K562 (cell line): ENCODE results near the gene KLRC3. TPM values are rescaled to one million over a fixed set of nuclear protein-coding genes. Genes with fewer than 3 reads are reported as not detected.

Experiments used
- ATF1 ChIP-seq, 2 experiments: fragments of 450-650 bp in 1 of 2; IDR thresholded peaks; 2 replicates each; pipeline ENCODE4 v1.6.1; 2016; ENCODE audit warnings: missing compliant biosample characterization in 1 of 2, missing genetic modification characterization in 1 of 2
- DPF2 ChIP-seq: fragments of 450-650 bp; IDR thresholded peaks from 2 replicates; pipeline ENCODE4 v1.6.1; 2016
- FOSL1 ChIP-seq: fragments of 200-800 bp; sonication (Bioruptor generic); conservative IDR thresholded peaks from 2 replicates; pipeline ENCODE4 v1.6.1; 2016; ENCODE audit warnings: missing genetic modification characterization, missing compliant biosample characterization
- FOXJ3 ChIP-seq: sonication (generic); formaldehyde crosslinking; IDR thresholded peaks from 2 replicates; pipeline ENCODE4 v1.4.0; 2020; ENCODE audit warnings: mild to moderate bottlenecking, missing genetic modification reagents
- GMEB1 ChIP-seq: fragments of 250-450 bp; sonication (Bioruptor Pico); IDR thresholded peaks from 2 replicates; pipeline ENCODE4 v1.4.0; 2020; ENCODE audit warnings: mild to moderate bottlenecking
- HES1 ChIP-seq: fragments of 450-650 bp; IDR thresholded peaks from 2 replicates; pipeline ENCODE4 v1.6.1; 2016; ENCODE audit warnings: low read depth, mild to moderate bottlenecking, moderate library complexity
- HMGN3 ChIP-seq: IDR thresholded peaks from 2 replicates; pipeline ENCODE4 v1.6.1; 2011; ENCODE audit warnings: borderline replicate concordance, low read depth, mild to moderate bottlenecking, mixed read lengths, low read length; ENCODE audit not compliant: insufficient read length; ENCODE audit errors: extremely low read depth
- KDM1A ChIP-seq, 2 experiments: fragments of 450-650 bp; IDR thresholded peaks; 2 replicates each; pipeline ENCODE4 v1.6.1; 2016; ENCODE audit warnings: mild to moderate bottlenecking in 2 of 2
- MAX ChIP-seq: sonication (generic); formaldehyde crosslinking; IDR thresholded peaks from 2 replicates; pipeline ENCODE4 v1.9.0; 2022; ENCODE audit warnings: mild to moderate bottlenecking, missing genetic modification reagents
- MECOM ChIP-seq: fragments of 250-450 bp; sonication (Bioruptor Pico); IDR thresholded peaks from 2 replicates; pipeline ENCODE4 v1.8.0; 2022; ENCODE audit warnings: inconsistent platforms
- MXD1 ChIP-seq: fragments of 250-450 bp; sonication (Bioruptor Pico); IDR thresholded peaks from 2 replicates; pipeline ENCODE4 v1.8.0; 2021; ENCODE audit warnings: borderline replicate concordance, mild to moderate bottlenecking, moderate library complexity; ENCODE audit not compliant: poor library complexity, severe bottlenecking
- NONO ChIP-seq, 2 experiments: fragments of 200-400 bp in 1 of 2; fragments of 450-650 bp in 1 of 2; formaldehyde crosslinking in 1 of 2; IDR thresholded peaks; 2 replicates each; pipeline ENCODE4 v1.6.1; 2017; ENCODE audit warnings: low read depth in 2 of 2, mild to moderate bottlenecking in 2 of 2, moderate library complexity in 2 of 2, low read length in 1 of 2
- PCBP2 ChIP-seq: fragments of 200-400 bp; formaldehyde crosslinking; IDR thresholded peaks from 2 replicates; pipeline ENCODE4 v1.6.1; 2018; ENCODE audit warnings: low read length, low read depth, mild to moderate bottlenecking, moderate library complexity; ENCODE audit not compliant: poor library complexity, severe bottlenecking
- RBM34 ChIP-seq: fragments of 200-400 bp; formaldehyde crosslinking; IDR thresholded peaks from 2 replicates; pipeline ENCODE4 v1.6.1; 2018; ENCODE audit warnings: low read length, borderline replicate concordance; ENCODE audit not compliant: insufficient read depth
- STAT6 ChIP-seq: sonication (generic); formaldehyde crosslinking; IDR thresholded peaks from 2 replicates; pipeline ENCODE4 v1.8.1; 2023; ENCODE audit warnings: mild to moderate bottlenecking, missing genetic modification reagents
- YY1 ChIP-seq, 3 experiments: IDR thresholded peaks; 2 replicates each; pipeline ENCODE4 v1.6.1; 2011; ENCODE audit warnings: low read length in 2 of 3, mild to moderate bottlenecking in 2 of 3, moderate library complexity in 2 of 3, borderline replicate concordance in 1 of 3, control low read depth in 1 of 3, low read depth in 1 of 3; ENCODE audit not compliant: insufficient read depth in 3 of 3, insufficient replicate concordance in 2 of 3, control insufficient read depth in 1 of 3, insufficient read length in 1 of 3; ENCODE audit errors: extremely low read depth in 1 of 3
- ZC3H8 ChIP-seq: fragments of 450-650 bp; IDR thresholded peaks from 2 replicates; pipeline ENCODE4 v1.6.1; 2017
- ZFP1 ChIP-seq: fragments of 450-650 bp; formaldehyde crosslinking; IDR thresholded peaks from 2 replicates; pipeline ENCODE4 v1.4.0; 2020; ENCODE audit warnings: mild to moderate bottlenecking, mixed read lengths
- ZNF140 ChIP-seq: fragments of 250-450 bp; sonication (Bioruptor Pico); IDR thresholded peaks from 2 replicates; pipeline ENCODE4 v1.8.0; 2021; ENCODE audit warnings: moderate library complexity, mild to moderate bottlenecking, inconsistent platforms
- ZNF253 ChIP-seq: fragments of 250-450 bp; sonication (Bioruptor Pico); conservative IDR thresholded peaks from 2 replicates; pipeline ENCODE4 v1.6.1; 2021; ENCODE audit warnings: mild to moderate bottlenecking
- ZNF707 ChIP-seq: fragments of 250-450 bp; sonication (Bioruptor Pico); conservative IDR thresholded peaks from 2 replicates; pipeline ENCODE4 v1.8.0; 2022; ENCODE audit warnings: inconsistent platforms, mild to moderate bottlenecking, moderate library complexity
- polyA plus RNA-seq, 8 experiments: library from polyadenylated mRNA; depleted of rRNA in 4 of 8; stranded (reverse) in 5 of 8; unstranded in 3 of 8; fragments of >200 nt; fragmentation: Nextera tagmentation in 2 of 8; fragmentation: Illumina TruSeq in 1 of 8; extraction: Ambion mirVana in 2 of 8; extraction: Trizol in 1 of 8; gene quantifications; 2 replicates each; pipeline versions ENCODE4 v1.2.1 to v1.2.3, GENCODE V29; 2011 to 2014; ENCODE audit warnings: inconsistent platforms in 1 of 8, missing spikeins in 1 of 8
- total RNA-seq, 7 experiments: library from RNA; depleted of rRNA in 6 of 7; stranded (reverse); fragments of >200 nt in 6 of 7; fragmentation: Illumina TruSeq in 2 of 7; extraction: Trizol in 2 of 7; gene quantifications; 2 replicates each; pipeline versions ENCODE4 v1.2.1 to v1.2.3, GENCODE V29; 2011 to 2021; ENCODE audit warnings: low replicate concordance in 1 of 7

The KLRC3 gene
- total and polyA plus RNA-seq, 9 of the 15 experiments (the other 6 are each of a cell fraction or from before 2014, with no cell fraction given) = 0.09 to 0.32 (median 0.18) TPM; not detected in 5

- TF ChIP-seq HMGN3 = no peak
- TF ChIP-seq KDM1A (IDR thresholded peaks at IDR 0.05) = no peak
- TF ChIP-seq ZNF140 (CRISPR knock-in tag) = no peak
- no peak for TF ChIP-seq ZFP1 (CRISPR knock-in tag)
- no peak for TF ChIP-seq ZNF253 (CRISPR knock-in tag)
- TF ChIP-seq RBM34 = no peak
- no peak for TF ChIP-seq ZC3H8
- no peak for TF ChIP-seq ATF1 (CRISPR knock-in tag; IDR thresholded peaks at IDR 0.05)
- peak; percentile 45; the same call in 1 of the 2 replicates for TF ChIP-seq ATF1 (tag; IDR thresholded peaks at IDR 0.05)
- no peak for TF ChIP-seq MAX
- TF ChIP-seq NONO (IDR thresholded peaks at IDR 0.05; ENCODE audit: low read depth in 2 of 2, low read length in 1 of 2) = no peak
- TF ChIP-seq FOXJ3 (CRISPR knock-in tag) = no peak
- TF ChIP-seq FOSL1 = no peak
- no peak for TF ChIP-seq GMEB1
- TF ChIP-seq MXD1 (CRISPR knock-in tag) = no peak
- TF ChIP-seq STAT6 = no peak
- TF ChIP-seq YY1 (IDR thresholded peaks at IDR 0.05; ENCODE audit: borderline replicate concordance in 1 of 3, control insufficient read depth in 1 of 3, extremely low read depth in 1 of 3, insufficient read depth in 3 of 3, insufficient read length in 1 of 3, insufficient replicate concordance in 2 of 3, low read depth in 1 of 3, low read length in 2 of 3) = no peak
- TF ChIP-seq DPF2 = no peak
- no peak for TF ChIP-seq ZNF707 (CRISPR knock-in tag)
- TF ChIP-seq MECOM = no peak
- TF ChIP-seq HES1 = no peak
- TF ChIP-seq PCBP2 = no peak
Observed at GRCh38 chr12:10363914-10364814, 56.2 kb downstream of the KLRC3 start (continued).
